Posterior cingulate gyrus (tissue), 11 donors: Measurements from ENCODE around the gene LPIN1.
"Not testable (repeated sequence)": the region's sequence is repeated elsewhere in the genome, so short reads cannot be mapped to it uniquely, and the experiment has no call there.

ENCODE experiments used
- DNase-seq, 10 donors: peaks; one replicate each; pipeline versions ENCODE4 v3.0.0 to v3.0.0-alpha.2; 2020 to 2021; ENCODE audit warnings: mixed read lengths in 3 of 10
- intact Hi-C: fragments of 100-400 bp; cut with DNase I; formaldehyde crosslinking; loops from one replicate; pipeline ENCODE4 v1.15.1; 2023

LPIN1 gene

GRCh38 chr2:11712866-11713265 lies 33.6 kb upstream of the LPIN1 start:
- DNase-seq = no peak
- intact Hi-C loops = no loop called here

DNA sequence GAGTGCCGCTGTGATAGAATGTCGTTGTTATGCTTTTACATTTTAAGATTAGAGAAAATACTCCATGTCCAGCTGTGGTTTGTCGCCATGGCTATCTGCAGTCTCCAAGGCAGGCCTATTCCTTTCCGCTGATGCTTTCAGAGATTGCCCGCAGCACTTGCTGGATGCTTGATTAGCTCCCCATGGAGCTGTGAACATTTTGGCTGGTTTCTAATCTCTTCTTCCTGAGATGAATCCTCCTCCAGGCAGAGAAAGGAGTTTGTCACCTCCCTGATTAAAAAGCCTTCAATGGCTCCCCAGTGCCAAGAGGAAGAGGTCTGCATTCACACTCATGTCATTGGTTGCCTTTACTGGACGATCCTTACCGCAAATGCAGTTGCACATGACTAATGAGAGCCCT lies 32.6 kb upstream of the LPIN1 start:
- no peak for DNase-seq
- intact Hi-C loops = no loop called here

GRCh38 chr2:11715987-11716652 lies 30.3 kb upstream of the LPIN1 start:
- no peak for DNase-seq
- intact Hi-C loops = no loop called here

DNA sequence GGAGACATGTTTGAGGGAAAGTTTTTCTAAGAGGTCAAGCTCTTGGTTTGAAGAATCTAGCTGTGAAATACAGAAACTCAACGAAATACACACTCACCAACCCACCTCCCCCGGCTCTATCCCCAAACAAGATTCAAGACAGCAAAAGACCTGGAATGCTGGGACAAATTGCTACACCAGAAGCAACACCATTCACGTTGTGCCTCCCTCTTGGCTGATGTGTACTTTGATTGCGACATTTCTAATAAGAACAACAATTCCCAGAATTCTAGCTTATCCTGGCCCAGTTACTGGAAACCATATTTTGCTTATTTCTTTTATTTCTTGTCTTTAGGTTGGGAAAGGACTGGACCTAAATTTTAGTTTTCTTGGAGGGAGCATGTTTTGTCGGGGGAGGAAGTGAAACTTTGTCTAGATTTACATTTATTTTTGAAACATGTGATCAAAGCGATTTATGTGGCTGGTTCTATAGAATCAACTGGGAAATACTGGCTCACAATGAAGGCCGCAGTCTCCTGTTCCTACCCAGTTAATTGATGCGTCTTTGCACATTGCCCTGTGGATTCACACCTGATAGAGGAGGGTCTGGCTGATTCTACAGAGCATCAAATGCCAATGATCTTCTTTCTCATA lies 29.6 kb upstream of the LPIN1 start:
- DNase-seq = no peak
- intact Hi-C loops = no loop called here

- DNase-seq = no peak
- intact Hi-C loops = no loop called here
Measured at GRCh38 chr2:11717623-11718022, 28.8 kb upstream of the LPIN1 start.

DNA sequence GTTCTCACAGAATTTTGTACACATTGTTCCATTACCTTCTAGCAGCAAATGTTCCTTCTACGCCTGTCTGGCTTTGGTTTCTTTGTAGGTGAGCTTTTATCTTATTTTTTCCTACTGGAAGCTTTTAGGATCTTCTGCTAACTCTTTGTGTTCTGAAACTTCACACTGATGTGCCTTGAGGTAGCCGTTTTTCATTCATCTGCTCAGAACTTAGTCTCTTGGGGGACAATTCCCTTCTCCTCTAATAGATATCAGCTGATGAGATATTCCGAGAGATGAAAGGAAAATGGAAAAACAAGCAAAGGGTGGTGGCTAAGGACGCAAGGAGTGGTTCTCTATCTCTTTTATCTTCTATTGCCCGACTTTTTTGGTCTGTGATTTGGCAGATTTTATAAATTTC lies 27.8 kb upstream of the LPIN1 start:
- intact Hi-C loops = no loop called here
- no peak for DNase-seq

DNA sequence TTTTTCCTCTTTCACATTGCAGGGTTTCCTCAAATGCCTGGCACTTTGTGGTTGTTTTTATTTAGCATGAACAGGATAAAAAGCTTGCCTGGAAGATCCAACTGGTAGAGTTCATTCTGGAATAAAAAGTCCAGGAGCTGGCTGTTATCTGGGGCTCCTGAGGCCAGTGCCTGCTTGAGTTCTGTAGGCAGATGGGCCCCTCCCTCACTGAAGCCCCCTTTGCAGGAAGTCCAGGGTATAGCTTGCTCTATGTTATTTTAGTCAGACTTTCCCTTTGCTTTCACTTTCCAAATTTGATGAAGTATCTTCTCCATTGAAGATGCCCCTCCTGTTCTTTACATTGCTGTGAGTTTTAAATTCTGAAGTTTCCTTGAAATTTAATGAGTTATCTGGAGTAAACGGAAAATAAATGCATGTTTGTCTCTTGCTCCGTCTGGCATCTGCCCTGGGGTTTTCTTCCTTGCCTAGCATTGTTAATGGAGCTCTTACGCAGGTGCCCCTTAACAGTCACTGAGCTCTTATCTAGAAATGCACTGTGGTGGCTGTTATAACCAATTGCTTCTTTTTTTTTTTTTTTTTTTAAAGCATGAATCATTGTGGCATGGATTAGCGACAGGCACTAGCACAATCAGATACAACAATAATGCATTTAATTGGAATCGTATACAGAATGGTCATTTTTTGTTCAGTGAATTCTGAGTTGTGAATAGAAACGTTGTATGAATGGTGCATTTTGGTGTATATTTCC lies 27.0 kb upstream of the LPIN1 start:
- intact Hi-C loops = no loop called here
- no peak for DNase-seq

GRCh38 chr2:11720752-11721151 lies 25.7 kb upstream of the LPIN1 start:
- no peak for DNase-seq
- intact Hi-C loops = no loop called here

DNA sequence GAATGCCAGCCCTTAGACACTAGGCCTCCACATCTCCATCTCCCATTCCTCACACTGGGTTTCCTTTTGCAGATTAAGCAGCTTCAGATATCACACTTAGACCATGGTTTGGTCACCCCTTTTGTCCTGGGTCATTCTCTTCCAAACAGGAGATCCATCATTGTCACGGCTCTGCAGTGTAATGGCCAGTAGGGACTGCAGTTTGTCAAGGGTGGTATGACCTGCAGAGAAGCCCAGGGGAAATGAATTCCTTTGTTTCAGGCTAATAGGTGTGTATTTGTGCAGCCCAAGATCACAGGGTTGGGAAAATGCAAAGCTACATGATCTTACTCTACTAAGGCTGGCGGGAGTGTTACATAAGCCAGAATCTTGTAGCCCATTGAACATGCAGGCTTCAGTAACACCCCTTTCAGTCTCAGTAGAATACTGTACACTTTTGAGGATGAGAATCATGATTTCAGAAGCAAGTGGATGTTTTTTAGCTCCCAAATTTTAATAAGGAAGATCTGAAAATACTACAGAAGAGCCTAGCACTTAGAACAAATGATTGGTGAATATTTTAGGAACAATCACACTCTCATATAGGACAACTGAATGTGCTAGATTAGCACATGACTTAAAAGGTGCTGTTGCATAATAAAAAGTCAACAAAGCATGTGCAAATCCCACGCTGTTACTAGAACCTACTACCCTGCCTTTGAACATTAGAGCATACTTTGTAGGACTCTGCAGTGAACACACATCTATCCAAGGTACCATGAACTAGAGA lies 24.0 kb upstream of the LPIN1 start:
- no peak for DNase-seq
- intact Hi-C loops = no loop called here

- intact Hi-C loops = no loop called here
- no peak for DNase-seq
Measured at GRCh38 chr2:11723061-11723371, 23.4 kb upstream of the LPIN1 start.

GRCh38 chr2:11724151-11724550 lies 22.3 kb upstream of the LPIN1 start:
- intact Hi-C loops = no loop called here
- DNase-seq = no peak

DNA sequence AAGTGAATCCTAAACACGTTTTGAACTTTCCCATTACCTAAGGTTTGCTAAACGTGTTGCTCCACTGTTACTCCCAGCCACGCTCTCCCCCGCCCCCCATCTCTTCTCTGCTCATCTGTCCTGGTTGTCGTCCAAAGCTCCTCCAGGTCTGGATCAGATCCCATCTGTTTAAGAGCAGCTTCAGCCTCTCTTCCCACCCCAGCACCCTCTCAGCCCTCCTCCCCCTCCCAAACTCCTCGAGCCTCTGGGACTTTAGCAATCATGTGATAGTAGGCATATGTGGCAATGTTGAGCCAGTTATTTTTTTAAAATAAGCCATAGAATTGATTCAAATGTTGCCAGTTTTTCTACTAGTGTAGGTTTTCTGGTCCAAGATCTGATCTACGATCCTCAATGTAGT lies 20.0 kb upstream of the LPIN1 start:
- DNase-seq = peak in 2 of 10 donors; percentile 28 to 69
- intact Hi-C loops = no loop called here

- no peak for DNase-seq
- intact Hi-C loops = no loop called here
Measured at GRCh38 chr2:11729362-11730212, 16.8 kb upstream of the LPIN1 start.

DNA sequence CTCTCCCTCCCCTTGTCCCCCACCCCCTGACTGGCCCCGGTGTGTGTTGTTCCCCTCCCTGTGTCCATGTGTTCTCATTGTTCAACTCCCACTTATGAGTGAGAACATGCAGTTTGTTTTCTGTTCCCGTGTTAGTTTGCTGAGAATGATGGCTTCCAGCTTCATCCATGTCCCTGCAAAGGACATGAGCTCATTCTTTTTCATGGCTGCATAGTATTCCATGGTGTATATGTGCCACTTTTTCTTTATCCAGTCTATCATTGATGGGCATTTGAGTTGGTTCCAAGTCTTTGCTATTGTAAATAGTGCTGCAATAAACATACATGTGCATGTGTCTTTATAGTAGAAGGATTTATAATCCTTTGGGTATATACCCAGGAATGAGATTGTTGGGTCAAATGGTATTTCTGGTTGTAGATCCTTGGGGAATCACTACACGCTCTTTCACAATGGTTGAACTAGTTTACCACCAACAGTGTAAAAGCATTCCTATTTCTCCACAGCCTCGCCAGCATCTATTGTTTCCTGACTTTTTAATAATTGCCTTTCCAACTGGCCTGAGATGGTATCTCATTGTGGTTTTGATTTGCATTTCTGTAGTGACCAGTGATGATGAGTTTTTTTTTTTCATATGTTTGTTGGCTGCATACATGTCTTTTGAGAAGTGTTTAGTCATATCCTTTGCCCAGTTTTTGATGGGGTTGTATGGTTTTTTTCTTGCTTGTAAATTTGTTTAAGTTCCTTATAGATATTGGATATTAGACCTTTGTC lies 15.0 kb upstream of the LPIN1 start:
- DNase-seq, intact Hi-C loops: not testable (repeated sequence)

DNA sequence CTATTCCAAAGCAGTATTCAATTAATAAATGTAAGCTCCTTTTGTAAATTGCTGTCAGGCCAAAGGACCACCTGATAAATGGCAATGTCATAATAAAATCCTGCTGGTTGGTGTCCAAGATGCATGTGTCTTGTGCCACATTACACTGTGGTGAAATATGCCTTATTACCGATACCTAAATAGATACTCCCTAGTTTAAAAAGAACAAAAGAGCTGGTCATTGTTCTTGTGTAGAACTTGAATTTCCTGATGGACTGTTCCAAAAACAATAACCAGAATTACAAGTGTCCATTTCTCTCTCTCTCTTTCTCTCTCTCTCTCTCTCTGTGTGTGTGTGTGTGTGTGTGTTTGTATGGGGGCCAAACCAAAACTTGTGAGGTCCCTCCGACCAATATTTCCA lies 13.8 kb upstream of the LPIN1 start:
- DNase-seq = no peak
- intact Hi-C loops = no loop called here

- DNase-seq, intact Hi-C loops: not testable (repeated sequence)
Measured at GRCh38 chr2:11737852-11738251, 8.6 kb upstream of the LPIN1 start.

DNA sequence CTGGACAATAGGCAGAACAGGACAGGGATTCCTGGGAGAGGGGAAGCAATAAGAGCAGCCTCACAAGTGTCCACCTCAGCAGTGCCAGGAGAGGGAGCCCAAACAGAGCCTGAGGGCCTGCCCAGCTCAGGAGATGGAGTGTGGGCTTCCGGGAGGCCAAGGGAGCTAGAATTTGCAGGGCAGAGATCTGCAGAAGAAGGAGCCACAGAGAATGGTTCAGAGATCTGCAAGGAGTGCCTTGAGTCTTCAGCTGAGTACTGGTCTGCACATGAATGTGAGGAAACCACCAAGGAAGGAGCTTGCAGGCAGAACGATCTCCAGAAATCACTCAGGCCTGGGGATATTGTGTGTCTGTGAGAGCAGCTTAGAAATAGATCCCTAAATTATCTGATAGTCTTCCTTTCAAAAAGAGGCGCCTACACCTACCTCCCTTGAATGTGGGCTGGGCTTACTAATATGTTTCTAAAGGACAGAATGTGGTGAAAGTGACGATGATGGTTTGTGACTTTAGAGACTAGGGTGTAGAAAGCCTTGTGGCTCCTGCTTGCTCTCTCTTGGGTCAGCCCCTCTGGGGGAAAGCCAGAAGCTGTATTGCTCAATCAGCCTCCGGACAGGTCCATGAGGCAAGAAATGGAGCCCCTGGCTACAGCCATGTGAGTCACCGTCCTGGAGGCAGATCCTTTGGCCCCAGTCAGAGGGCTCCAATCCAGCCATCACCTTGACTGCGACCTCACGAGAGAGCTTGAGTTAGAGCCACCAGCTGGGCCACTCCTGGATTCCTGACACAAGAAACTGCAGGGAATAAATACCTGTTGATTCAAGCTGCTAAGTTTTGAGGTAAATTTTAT lies 7.6 kb upstream of the LPIN1 start:
- intact Hi-C loops = no loop called here
- DNase-seq = peak in 6 of 10 donors; percentile 27 to 90 (median 50)

- intact Hi-C loops = loop anchor here (10.0 kb wide), 1 partner anchor 46 kb away; no protein-coding TSS in a partner anchor
- no peak for DNase-seq
Measured at GRCh38 chr2:11740723-11741122, 5.7 kb upstream of the LPIN1 start.

GRCh38 chr2:11742317-11742701 lies 4.1 kb upstream of the LPIN1 start:
- intact Hi-C loops = loop anchor here (10.0 kb wide), 1 partner anchor 48 kb away; no protein-coding TSS in a partner anchor
- no peak for DNase-seq
